ENCODE data around the gene TBC1D1. TPM values are rescaled to one million over a fixed set of nuclear protein-coding genes. Genes with fewer than 3 reads are reported as not detected.

TBC1D1 gene
- polyA plus RNA-seq, 1 experiment: 50.7 TPM

DNA sequence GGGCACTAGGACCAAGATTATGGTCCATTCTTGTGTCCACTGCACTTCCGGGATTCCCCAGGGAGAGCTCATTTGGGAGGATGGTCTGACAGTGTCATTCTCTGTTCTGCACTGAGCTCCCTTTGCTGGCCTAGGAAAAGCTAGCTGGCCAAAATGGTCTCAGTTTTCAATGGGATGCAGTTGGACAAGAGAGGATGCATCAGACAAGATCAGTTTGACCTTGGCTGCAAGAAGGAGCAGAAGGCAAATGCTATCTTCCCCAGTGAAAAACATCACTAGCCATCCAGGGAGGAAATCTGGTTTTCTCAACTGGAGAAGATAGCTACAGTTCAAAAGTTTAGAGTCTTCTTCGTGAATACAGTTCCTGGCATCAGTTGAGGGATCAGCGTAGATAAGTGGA is 290.4 kb downstream of the TBC1D1 start:
- TF ChIP-seq, protein P1, sequence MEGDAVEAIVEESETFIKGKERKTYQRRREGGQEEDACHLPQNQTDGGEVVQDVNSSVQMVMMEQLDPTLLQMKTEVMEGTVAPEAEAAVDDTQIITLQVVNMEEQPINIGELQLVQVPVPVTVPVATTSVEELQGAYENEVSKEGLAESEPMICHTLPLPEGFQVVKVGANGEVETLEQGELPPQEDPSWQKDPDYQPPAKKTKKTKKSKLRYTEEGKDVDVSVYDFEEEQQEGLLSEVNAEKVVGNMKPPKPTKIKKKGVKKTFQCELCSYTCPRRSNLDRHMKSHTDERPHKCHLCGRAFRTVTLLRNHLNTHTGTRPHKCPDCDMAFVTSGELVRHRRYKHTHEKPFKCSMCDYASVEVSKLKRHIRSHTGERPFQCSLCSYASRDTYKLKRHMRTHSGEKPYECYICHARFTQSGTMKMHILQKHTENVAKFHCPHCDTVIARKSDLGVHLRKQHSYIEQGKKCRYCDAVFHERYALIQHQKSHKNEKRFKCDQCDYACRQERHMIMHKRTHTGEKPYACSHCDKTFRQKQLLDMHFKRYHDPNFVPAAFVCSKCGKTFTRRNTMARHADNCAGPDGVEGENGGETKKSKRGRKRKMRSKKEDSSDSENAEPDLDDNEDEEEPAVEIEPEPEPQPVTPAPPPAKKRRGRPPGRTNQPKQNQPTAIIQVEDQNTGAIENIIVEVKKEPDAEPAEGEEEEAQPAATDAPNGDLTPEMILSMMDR (IDR thresholded peaks at IDR 0.05; ENCODE audit: low read depth, low read length): no peak
- no peak for DNase-seq (ENCODE audit: low read depth, low spot score)
- H3K27me3 ChIP-seq (ENCODE audit: control insufficient read depth, insufficient read depth, low read length): no peaks in the 10 kb centered on the region
- H3K4me3 ChIP-seq (ENCODE audit: low read depth, low read length): no peak overlapping the region
- ChIA-PET CTCF (interaction anchor here (0.8 to 5.5 kb wide), 12 partner anchors 9 to 601 kb away, joined by 3 to 97 read pairs (median 9); partner anchors contain the start of gene TLR10), POLR2A (no interaction called here)
- peaks cover 11% of the 10 kb centered on the region for H3K9me3 ChIP-seq (ENCODE audit: control insufficient read depth, insufficient read depth, low read length)
- H3K27ac ChIP-seq (ENCODE audit: low read depth, low read length): no peak overlapping the region

DNA sequence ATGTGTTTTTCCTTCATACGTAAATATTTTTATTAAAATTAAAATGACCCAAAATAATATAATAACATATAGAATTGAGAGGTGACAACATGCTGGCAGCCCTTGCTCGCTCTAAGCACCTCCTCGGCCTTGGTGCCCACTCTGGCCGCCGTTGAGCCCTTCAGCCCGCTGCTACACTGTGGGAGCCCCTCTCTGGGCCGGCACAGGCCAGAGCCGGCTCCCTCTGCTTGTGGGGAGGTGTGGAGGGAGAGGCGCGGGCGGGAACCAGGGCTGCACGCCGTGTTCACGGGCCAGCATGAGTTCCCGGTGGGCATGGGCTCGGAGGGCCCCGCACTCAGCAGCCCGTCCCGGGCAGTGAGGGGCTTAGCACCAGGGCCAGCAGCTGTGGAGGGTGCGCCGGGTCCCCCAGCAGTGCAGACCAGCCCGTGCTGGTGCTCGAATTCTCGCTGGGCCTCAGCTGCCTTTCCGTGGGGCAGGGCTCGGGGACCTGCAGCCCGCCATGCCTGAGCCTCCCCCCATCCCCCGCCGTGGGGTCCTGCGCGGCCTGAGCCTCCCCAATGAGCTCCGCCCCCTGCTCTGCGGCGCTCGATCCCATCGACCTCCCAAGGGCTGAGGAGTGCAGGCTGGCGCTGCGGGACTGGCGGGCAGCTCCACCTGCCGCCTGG is 291.6 kb downstream of the TBC1D1 start:
- H3K27ac ChIP-seq (ENCODE audit: low read depth, low read length): no peak overlapping the region
- TF ChIP-seq, protein P1 (IDR thresholded peaks at IDR 0.05; ENCODE audit: low read depth, low read length): no peak
- H3K4me3 ChIP-seq (ENCODE audit: low read depth, low read length): no peak overlapping the region
- ChIA-PET POLR2A (no interaction called here), CTCF (interaction anchor here (4.1 to 5.5 kb wide), 2 partner anchors 21 to 548 kb away, joined by 31 to 97 read pairs; no protein-coding TSS in a partner anchor)
- DNase-seq (ENCODE audit: low read depth, low spot score): no peak
- no peaks in the 10 kb centered on the region for H3K27me3 ChIP-seq (ENCODE audit: control insufficient read depth, insufficient read depth, low read length)
- peaks cover 11% of the 10 kb centered on the region for H3K9me3 ChIP-seq (ENCODE audit: control insufficient read depth, insufficient read depth, low read length)

DNA sequence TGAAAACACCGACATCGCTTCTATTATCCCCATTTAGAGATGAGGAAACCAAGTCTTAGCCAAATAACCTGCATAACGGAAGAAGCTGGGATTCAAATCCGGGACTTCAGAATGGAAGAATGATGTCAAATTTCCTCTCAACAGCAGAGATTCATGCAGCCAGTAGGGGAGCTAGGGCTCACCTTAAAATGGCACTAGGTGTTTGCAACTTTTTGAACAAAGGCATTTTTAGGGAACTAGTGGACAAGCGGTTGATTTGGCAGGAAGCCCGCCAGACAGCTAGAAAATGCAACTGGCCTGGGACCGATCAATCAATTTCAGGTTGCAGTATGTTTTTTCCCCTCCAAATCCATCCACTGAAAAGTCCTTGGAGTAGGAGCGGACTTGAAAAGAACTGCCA is 293.5 kb downstream of the TBC1D1 start:
- H3K27me3 ChIP-seq (ENCODE audit: control insufficient read depth, insufficient read depth, low read length): no peaks in the 10 kb centered on the region
- peaks cover 11% of the 10 kb centered on the region for H3K9me3 ChIP-seq (ENCODE audit: control insufficient read depth, insufficient read depth, low read length)
- DNase-seq (ENCODE audit: low read depth, low spot score): no peak
- H3K4me3 ChIP-seq (ENCODE audit: low read depth, low read length): no peak overlapping the region
- TF ChIP-seq, protein P1 (IDR thresholded peaks at IDR 0.05; ENCODE audit: low read depth, low read length): peak; percentile 37
- ChIA-PET CTCF (interaction anchor here (0.6 to 1.3 kb wide), 3 partner anchors 134 to 492 kb away, joined by 3 to 4 read pairs (median 3); no protein-coding TSS in a partner anchor), POLR2A (no interaction called here)
- H3K27ac ChIP-seq (ENCODE audit: low read depth, low read length): no peak overlapping the region

DNA sequence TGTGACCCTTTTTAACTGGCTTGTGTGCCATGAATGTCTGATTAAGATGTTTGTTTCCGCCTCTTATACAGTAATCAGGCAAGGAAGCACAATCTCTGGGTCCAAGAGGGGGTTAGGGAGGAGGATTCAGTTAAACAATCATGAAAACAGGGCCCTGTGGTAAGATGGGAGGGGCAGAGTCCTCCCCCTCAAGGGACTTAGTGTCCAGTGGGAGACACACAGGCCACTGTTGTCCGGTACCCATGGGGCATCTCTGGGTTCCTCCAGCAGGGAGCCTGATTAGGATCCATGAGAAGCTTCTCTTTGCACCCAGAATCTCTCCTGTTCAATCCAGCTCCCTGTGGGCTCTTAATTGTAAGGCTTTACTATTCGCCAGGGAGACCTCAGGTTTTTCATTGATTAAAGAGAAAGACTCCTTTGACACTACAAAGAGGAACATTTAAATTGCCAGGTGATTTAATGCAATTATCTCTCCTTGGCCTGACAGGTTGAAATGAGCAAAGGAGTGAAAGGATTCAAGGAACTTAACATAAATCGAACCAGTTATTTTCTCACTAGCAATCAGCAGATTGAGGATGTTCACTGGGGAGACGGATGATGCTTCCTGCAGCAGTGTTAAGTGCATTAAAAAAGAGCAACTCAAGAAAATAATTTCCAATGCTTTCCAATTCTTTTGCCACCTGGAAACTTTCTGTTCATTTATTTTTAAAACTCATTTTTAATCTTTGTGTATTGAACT is 294.7 kb downstream of the TBC1D1 start:
- H3K27ac ChIP-seq (ENCODE audit: low read depth, low read length): no peak overlapping the region
- POLR2A ChIA-PET: no interaction called here
- CTCF ChIA-PET: interaction anchor here (1.0 kb wide), 1 partner anchor 134 kb away, joined by 4 read pairs; no protein-coding TSS in a partner anchor
- no peak for DNase-seq (ENCODE audit: low read depth, low spot score)
- no peak overlapping the region for H3K4me3 ChIP-seq (ENCODE audit: low read depth, low read length)
- H3K27me3 ChIP-seq (ENCODE audit: control insufficient read depth, insufficient read depth, low read length): no peaks in the 10 kb centered on the region
- peaks cover 11% of the 10 kb centered on the region for H3K9me3 ChIP-seq (ENCODE audit: control insufficient read depth, insufficient read depth, low read length)
- TF ChIP-seq, protein P1 (IDR thresholded peaks at IDR 0.05; ENCODE audit: low read depth, low read length): no peak

DNA sequence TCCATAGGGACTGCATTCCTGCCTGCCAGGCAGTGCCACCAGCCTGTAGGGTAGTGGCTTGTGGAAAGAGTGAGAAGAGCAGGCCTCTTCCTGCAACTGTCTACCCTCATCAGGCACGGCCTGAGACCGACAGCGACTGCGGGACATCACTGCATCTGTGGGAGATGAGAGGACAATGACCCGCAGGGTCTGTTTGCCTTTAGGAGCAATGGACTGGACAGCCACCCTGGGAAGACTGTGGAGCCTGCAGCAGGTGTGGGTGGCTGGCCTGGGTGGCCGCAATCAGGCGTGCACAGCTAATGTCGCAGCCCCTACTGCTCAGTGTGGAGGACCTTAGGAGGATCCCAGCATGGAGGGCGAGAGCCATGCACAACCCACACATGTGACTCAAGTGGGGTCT is 297.3 kb downstream of the TBC1D1 start:
- TF ChIP-seq, protein P1 (IDR thresholded peaks at IDR 0.05; ENCODE audit: low read depth, low read length): no peak
- DNase-seq (ENCODE audit: low read depth, low spot score): no peak
- ChIA-PET POLR2A (no interaction called here), CTCF (no interaction called here)
- Histone ChIP-seq H3K4me3 (ENCODE audit: low read depth, low read length) (no peak overlapping the region), H3K27me3 (ENCODE audit: control insufficient read depth, insufficient read depth, low read length) (peaks cover 5% of the 10 kb centered on the region), H3K9me3 (ENCODE audit: control insufficient read depth, insufficient read depth, low read length) (0 out of 2 replicates have a peak, but pooled peaks cover 2% of the 10 kb centered on the region), H3K27ac (ENCODE audit: low read depth, low read length) (no peak overlapping the region)

All from AG04450 (cell line).